Loucy (cell line): Measurements from ENCODE around the gene SCN10A.

Experiments used
- H2AFZ ChIP-seq: fragments of 200-600 bp; sonication (generic); 2 replicates; pipeline ENCODE4 v1.6.0; 2016; ENCODE audit warnings: antibody characterized with exemption, mild to moderate bottlenecking, low read length, moderate library complexity
- H3F3A ChIP-seq: fragments of 200-600 bp; 2 replicates; pipeline ENCODE4 v1.6.0; 2016; ENCODE audit warnings: antibody characterized with exemption, low read depth, mild to moderate bottlenecking
- H3K27me3 ChIP-seq: fragments of 200-600 bp; sonication (generic); 2 replicates; pipeline ENCODE4 v1.6.1; 2014; ENCODE audit warnings: low read length, mild to moderate bottlenecking; ENCODE audit not compliant: insufficient read depth, poor library complexity, severe bottlenecking
- H3K36me3 ChIP-seq: fragments of 200-600 bp; sonication (generic); 2 replicates; pipeline ENCODE4 v1.6.1; 2016; ENCODE audit warnings: low read length; ENCODE audit not compliant: insufficient read depth
- H3K4me1 ChIP-seq: fragments of 200-600 bp; sonication (generic); 2 replicates; pipeline ENCODE4 v1.5.1; 2014; ENCODE audit warnings: low read length, mild to moderate bottlenecking; ENCODE audit not compliant: insufficient read depth, poor library complexity, severe bottlenecking
- H3K4me2 ChIP-seq: fragments of 200-600 bp; sonication (generic); 2 replicates; pipeline ENCODE4 v1.6.0; 2014; ENCODE audit warnings: antibody characterized with exemption, low read length, low read depth, mild to moderate bottlenecking; ENCODE audit not compliant: poor library complexity, severe bottlenecking
- H3K4me3 ChIP-seq: fragments of 200-600 bp; sonication (generic); 2 replicates; pipeline ENCODE4 v1.5.1; 2014; ENCODE audit warnings: low read length, mild to moderate bottlenecking, mixed read lengths; ENCODE audit not compliant: poor library complexity, severe bottlenecking
- H3K79me2 ChIP-seq: fragments of 200-600 bp; sonication (generic); 2 replicates; pipeline ENCODE4 v1.6.1; 2014; ENCODE audit warnings: low read length; ENCODE audit not compliant: insufficient read depth
- H3K9ac ChIP-seq: fragments of 200-600 bp; sonication (generic); 2 replicates; pipeline ENCODE4 v1.6.0; 2014; ENCODE audit warnings: mild to moderate bottlenecking, low read depth, low read length, moderate library complexity; ENCODE audit not compliant: poor library complexity, severe bottlenecking
- H3K9me2 ChIP-seq: fragments of 200-600 bp; sonication (generic); replicated peaks from 2 replicates; pipeline ENCODE4 v1.6.1; 2016; ENCODE audit warnings: low read depth, low read length, mixed read lengths
- H3K9me3 ChIP-seq: fragments of 200-600 bp; sonication (generic); 2 replicates; pipeline ENCODE4 v1.6.1; 2014; ENCODE audit warnings: mild to moderate bottlenecking, antibody characterized with exemption, low read length, low read depth; ENCODE audit not compliant: insufficient read depth
- H4K20me1 ChIP-seq: fragments of 200-600 bp; sonication (generic); 2 replicates; pipeline ENCODE4 v1.6.0; 2014; ENCODE audit warnings: antibody characterized with exemption, low read length, mild to moderate bottlenecking; ENCODE audit not compliant: insufficient read depth, poor library complexity, severe bottlenecking
- CTCF ChIP-seq: fragments of 200-600 bp; sonication (generic); conservative IDR thresholded peaks from 2 replicates; pipeline ENCODE4 v1.5.1; 2014; ENCODE audit warnings: mild to moderate bottlenecking, antibody characterized with exemption, low read length
- EZH2phosphoT487 ChIP-seq: fragments of 200-600 bp; IDR thresholded peaks from 2 replicates; pipeline ENCODE4 v1.6.1; 2018; ENCODE audit warnings: antibody characterized with exemption, mild to moderate bottlenecking, moderate library complexity, borderline replicate concordance

Gene SCN10A

DNA sequence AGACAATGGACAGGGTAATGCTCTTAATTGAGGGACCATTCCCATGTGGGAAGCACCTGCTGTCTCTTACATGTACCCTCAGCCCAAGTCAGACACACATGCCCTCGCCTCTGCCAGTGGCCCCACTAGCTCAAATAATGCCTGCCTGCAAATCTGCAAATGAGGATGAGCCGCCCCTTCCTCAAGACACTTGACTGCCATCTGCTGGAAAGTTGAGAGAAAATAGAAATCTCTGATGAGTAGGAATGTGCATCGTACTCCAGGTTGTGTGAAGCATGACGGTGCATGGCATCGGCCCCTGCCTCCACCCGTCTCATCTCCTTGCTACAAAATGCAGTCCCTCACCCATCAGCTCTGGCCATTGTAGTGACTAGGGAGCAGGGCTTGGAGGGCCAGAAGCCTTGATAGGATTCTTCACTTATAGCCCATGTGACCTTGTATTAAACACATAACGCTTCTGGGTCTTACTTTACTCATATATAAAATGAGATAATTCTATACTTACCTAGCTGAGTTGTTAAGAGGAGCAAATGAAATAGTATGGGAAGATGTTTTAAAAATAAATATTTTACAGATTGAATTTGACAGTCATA lies 160.2 kb downstream of the SCN10A start:
- Histone ChIP-seq H3K36me3 (no peaks in the 10 kb centered on the region), H3K4me3 (no peak overlapping the region), H4K20me1 (no peaks in the 10 kb centered on the region), H3K9ac (no peak overlapping the region), H3K4me2 (no peak overlapping the region), H3F3A (no peaks in the 10 kb centered on the region), H3K79me2 (no peaks in the 10 kb centered on the region), H3K9me2 (no peaks in the 10 kb centered on the region), H2AFZ (peak overlapping the region; percentile 57; the same call in 1 of the 2 replicates), H3K4me1 (no peaks in the 10 kb centered on the region), H3K9me3 (no peaks in the 10 kb centered on the region), H3K27me3 (no peaks in the 10 kb centered on the region)
- TF ChIP-seq CTCF (peak; percentile 71), EZH2phosphoT487 (no peak)

DNA sequence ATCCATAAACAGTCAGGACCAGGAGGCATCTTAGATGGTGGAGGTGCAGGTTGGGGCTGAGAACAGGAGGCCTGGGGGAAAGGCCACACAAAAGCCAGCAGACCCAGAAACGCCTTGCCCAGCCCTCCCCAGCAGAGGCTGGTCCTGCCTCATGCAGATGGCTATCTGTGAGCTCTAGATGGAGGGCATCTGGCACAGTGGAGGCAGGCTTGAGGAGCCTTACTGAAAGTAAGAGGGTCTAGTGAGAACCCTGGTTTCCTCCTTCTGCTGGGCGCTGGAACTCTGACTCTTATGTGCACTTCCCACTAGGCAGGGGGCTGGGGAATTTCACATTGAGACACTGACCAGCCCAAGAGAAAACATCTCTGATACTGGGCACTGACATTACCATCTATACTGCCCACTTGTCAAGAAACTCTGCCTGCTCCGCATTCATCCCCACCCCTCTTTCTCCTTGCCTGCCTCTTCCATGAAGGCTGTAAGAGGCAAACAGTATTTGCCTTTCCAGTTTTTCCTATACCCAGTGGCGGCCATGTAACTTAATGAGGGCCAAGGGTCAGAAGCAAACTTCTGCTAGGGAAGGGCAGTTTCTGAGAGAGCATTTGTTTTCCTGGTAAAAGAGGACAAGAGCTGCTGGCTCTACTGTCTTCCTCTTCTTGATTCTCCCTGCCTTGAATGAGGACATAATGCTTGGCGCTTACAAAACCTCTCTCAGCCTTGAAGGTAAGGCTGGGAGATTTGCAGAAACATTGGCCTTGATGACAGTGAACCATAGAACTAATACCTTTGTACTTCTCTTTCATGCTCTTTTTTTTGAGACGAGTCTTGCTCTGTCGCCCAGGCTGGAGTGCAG lies 162.1 kb downstream of the SCN10A start:
- Histone ChIP-seq H4K20me1 (no peaks in the 10 kb centered on the region), H3K9me3 (no peaks in the 10 kb centered on the region), H3K27me3 (no peaks in the 10 kb centered on the region), H3K9me2 (no peaks in the 10 kb centered on the region), H3K4me1 (no peaks in the 10 kb centered on the region), H3K4me2 (no peak overlapping the region), H3K9ac (no peak overlapping the region), H3F3A (no peaks in the 10 kb centered on the region), H3K36me3 (no peaks in the 10 kb centered on the region), H2AFZ (no peak overlapping the region), H3K79me2 (no peaks in the 10 kb centered on the region), H3K4me3 (no peak overlapping the region)
- TF ChIP-seq CTCF, result no peak
- TF ChIP-seq EZH2phosphoT487, result no peak

DNA sequence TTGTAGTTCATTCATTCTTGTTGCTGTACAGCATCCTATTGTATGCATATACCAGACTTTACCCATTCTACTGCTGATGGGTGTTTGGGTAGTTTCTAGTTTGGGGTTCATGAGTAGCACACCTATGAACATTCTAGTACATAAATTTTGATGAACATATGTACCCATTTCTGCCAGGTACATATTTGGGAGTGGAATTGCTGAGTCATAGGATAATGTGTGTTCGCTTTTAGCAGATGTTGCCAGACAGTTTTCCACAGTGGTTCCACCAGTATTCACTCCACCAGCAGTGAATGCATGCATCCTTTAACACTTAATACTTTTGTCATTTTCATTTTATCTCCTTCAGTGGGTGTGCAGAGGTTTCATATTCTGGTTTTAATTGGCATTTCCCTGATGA lies 163.1 kb downstream of the SCN10A start:
- H3K4me3 ChIP-seq, result no peak overlapping the region
- H3K9me2 ChIP-seq, result no peaks in the 10 kb centered on the region
- H4K20me1 ChIP-seq, result no peaks in the 10 kb centered on the region
- H3K9ac ChIP-seq, result no peak overlapping the region
- TF ChIP-seq CTCF (no peak), EZH2phosphoT487 (no peak)
- no peak overlapping the region for H2AFZ ChIP-seq
- no peaks in the 10 kb centered on the region for H3K79me2 ChIP-seq
- H3K9me3 ChIP-seq, result no peaks in the 10 kb centered on the region
- no peaks in the 10 kb centered on the region for H3K27me3 ChIP-seq
- no peaks in the 10 kb centered on the region for H3K36me3 ChIP-seq
- H3F3A ChIP-seq, result no peaks in the 10 kb centered on the region
- no peak overlapping the region for H3K4me2 ChIP-seq
- H3K4me1 ChIP-seq, result no peaks in the 10 kb centered on the region
